Measurements from ENCODE around the gene TRAF2. TPM values are rescaled to one million over a fixed set of nuclear protein-coding genes. Genes with fewer than 3 reads are reported as not detected.

Gene TRAF2
- total and polyA plus RNA-seq, 2 of the 13 experiments (the other 11 are each of a cell fraction or from before 2014, with no cell fraction given), result 12.4 to 13.6 TPM

- TF ChIP-seq ZBTB40 (IDR thresholded peaks at IDR 0.05) (no peak), ZBTB40 (CRISPR knock-in tag; IDR thresholded peaks at IDR 0.05) (no peak), KDM3A (CRISPR knock-in tag; IDR thresholded peaks at IDR 0.05; ENCODE audit: low read depth) (no peak), PATZ1 (CRISPR knock-in tag; IDR thresholded peaks at IDR 0.05) (peak; percentile 25; the same call in 1 of the 2 replicates), HIC2 (CRISPR knock-in tag; IDR thresholded peaks at IDR 0.05; ENCODE audit: low read depth) (peak; percentile 97), SAP130 (CRISPR knock-in tag; IDR thresholded peaks at IDR 0.05; ENCODE audit: low read depth) (0 out of 2 replicates have a peak, but pooled peaks have one; percentile 20), AGO1 (IDR thresholded peaks at IDR 0.05; ENCODE audit: low read depth, low read length, poor library complexity, severe bottlenecking) (peak; percentile 64), ZNF282 (IDR thresholded peaks at IDR 0.05; ENCODE audit: partially characterized antibody) (no peak), ZBTB33 (CRISPR knock-in tag; IDR thresholded peaks at IDR 0.05) (peak; percentile 74), RNF2 (conservative IDR thresholded peaks at IDR 0.05; ENCODE audit: low read depth) (no peak), BCL6 (CRISPR knock-in tag; IDR thresholded peaks at IDR 0.05) (0 out of 2 replicates have a peak, but pooled peaks have one; percentile 28), NR3C1 (CRISPR knock-in tag; IDR thresholded peaks at IDR 0.05) (no peak), DPF2 (CRISPR knock-in tag; IDR thresholded peaks at IDR 0.05; ENCODE audit: borderline replicate concordance, low read depth) (no peak)
These were observed 27.2 kb upstream of the TRAF2 start (continued) for GRCh38 chr9:136858844-136859757.
